Activated T-helper 2 cell treated with anti-CD3 and anti-CD28 coated beads, Interferon-gamma antibody, Interleukin-2, Interleukin-4, amounts not matched to agents 10 μg/mL and 5 μg/mL and 100 μg/mL, durations not matched to agents 14 hours and 24 hours and 36 hours (primary cell): ENCODE data around the gene ARSG. TPM values are rescaled to one million over a fixed set of nuclear protein-coding genes. Genes with fewer than 3 reads are reported as not detected.

Source experiments
- DNase-seq: peaks from one replicate; pipeline ENCODE4 v3.0.0; 2021; ENCODE audit warnings: low spot score
- H3K27ac Mint-ChIP-seq: one replicate; pipeline ENCODE4 v1.8.0; 2021; ENCODE audit warnings: mixed read lengths
- H3K27me3 Mint-ChIP-seq: one replicate; pipeline ENCODE4 v1.8.0; 2021; ENCODE audit warnings: low read depth, mixed read lengths
- H3K36me3 Mint-ChIP-seq: one replicate; pipeline ENCODE4 v1.8.0; 2021; ENCODE audit warnings: low read depth, mixed read lengths
- H3K4me1 Mint-ChIP-seq: one replicate; pipeline ENCODE4 v1.8.0; 2021; ENCODE audit warnings: low read depth, mixed read lengths
- H3K4me3 Mint-ChIP-seq: one replicate; pipeline ENCODE4 v1.8.0; 2021; ENCODE audit warnings: low read depth, mild to moderate bottlenecking, moderate library complexity, mixed read lengths
- H3K9me3 Mint-ChIP-seq: one replicate; pipeline ENCODE4 v1.8.0; 2021; ENCODE audit warnings: mixed read lengths
- intact Hi-C: fragments of 100-400 bp; cut with micrococcal nuclease; formaldehyde crosslinking; loops from one replicate; pipeline ENCODE4 v1.15.1; 2023
- total RNA-seq: library from RNA; stranded (reverse); gene quantifications from 2 replicates; pipeline ENCODE4 v1.2.3, GENCODE V29; 2022

ARSG gene
- total RNA-seq, 1 donor from 2014 or later, result 7.3 TPM

GRCh38 chr17:68455901-68456338, 164.6 kb downstream of the ARSG start:
- intact Hi-C loops, result no loop called here
- Mint-ChIP-seq H3K4me3 (peak overlapping the region; percentile 88), H3K27me3 (no peaks in the 10 kb centered on the region), H3K9me3 (no peaks in the 10 kb centered on the region), H3K36me3 (peaks cover 15% of the 10 kb centered on the region), H3K27ac (no peak overlapping the region), H3K4me1 (peaks cover 53% of the 10 kb centered on the region)
- no peak for DNase-seq

- H3K9me3 Mint-ChIP-seq, result no peaks in the 10 kb centered on the region
- H3K27me3 Mint-ChIP-seq, result no peaks in the 10 kb centered on the region
- H3K4me3 Mint-ChIP-seq, result peak overlapping the region; percentile 88
- no peak for DNase-seq
- intact Hi-C loops, result loop anchor here (1.0 kb wide), 2 partner anchors 18 to 209 kb away; no protein-coding TSS in a partner anchor
- peaks cover 14% of the 10 kb centered on the region for H3K36me3 Mint-ChIP-seq
- H3K4me1 Mint-ChIP-seq, result peaks cover 59% of the 10 kb centered on the region
- H3K27ac Mint-ChIP-seq, result peak overlapping the region; percentile 75
Observed at GRCh38 chr17:68456339-68457167, 165.3 kb downstream of the ARSG start.

DNA sequence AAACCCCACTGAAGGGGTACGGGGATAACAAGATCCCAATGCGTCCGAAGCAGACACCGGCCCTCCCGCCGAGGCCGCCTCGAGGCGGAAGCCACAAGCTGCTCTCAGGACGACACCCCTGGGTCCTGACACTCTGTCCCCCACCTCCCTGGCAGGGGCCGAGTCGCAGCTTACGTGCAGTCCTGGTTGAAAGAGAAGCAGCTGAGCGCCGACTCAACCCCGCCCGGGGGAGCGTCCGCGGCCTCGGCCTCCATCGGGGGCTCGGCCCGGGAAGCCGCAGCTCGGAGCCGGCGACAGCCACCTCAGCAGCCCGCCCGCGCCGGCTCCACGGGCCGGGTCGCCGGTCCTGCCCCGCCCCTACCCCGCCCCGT, 165.9 kb downstream of the ARSG start, which contains the start of gene WIPI1:
WIPI1 (minus strand) TSS at position 329 of the 371 bp plus-strand sequence; CDS start at position 254, 75 bp downstream.
- intact Hi-C loops, result loop anchor here (1.0 kb wide), 2 partner anchors 19 to 210 kb away; no protein-coding TSS in a partner anchor
- Mint-ChIP-seq H3K4me1 (peaks cover 65% of the 10 kb centered on the region), H3K27ac (peak within 1 kb of the TSS; percentile 75), H3K4me3 (peak within 1 kb of the TSS; percentile 88), H3K27me3 (no peaks in the 10 kb centered on the region), H3K36me3 (peaks cover 11% of the 10 kb centered on the region), H3K9me3 (no peaks in the 10 kb centered on the region)
- peak; percentile 45 for DNase-seq

GRCh38 chr17:68457539-68458259, 166.4 kb downstream of the ARSG start:
- intact Hi-C loops, result loop anchor here (1.0 kb wide), 2 partner anchors 19 to 210 kb away; no protein-coding TSS in a partner anchor

GRCh38 chr17:68458260-68459036, 167.2 kb downstream of the ARSG start:
- DNase-seq, result no peak
- H3K27me3 Mint-ChIP-seq, result no peaks in the 10 kb centered on the region
- peak overlapping the region; percentile 78 for H3K4me3 Mint-ChIP-seq
- peaks cover 71% of the 10 kb centered on the region for H3K4me1 Mint-ChIP-seq
- peak overlapping the region; percentile 63 for H3K27ac Mint-ChIP-seq
- intact Hi-C loops, result no loop called here
- no peaks in the 10 kb centered on the region for H3K9me3 Mint-ChIP-seq
- H3K36me3 Mint-ChIP-seq, result peaks cover 7% of the 10 kb centered on the region

More at GRCh38 chr17:68457539-68458259, 166.4 kb downstream of the ARSG start:
- Mint-ChIP-seq H3K27me3 (no peaks in the 10 kb centered on the region), H3K27ac (peak overlapping the region; percentile 63), H3K9me3 (no peaks in the 10 kb centered on the region), H3K36me3 (peaks cover 11% of the 10 kb centered on the region), H3K4me1 (peaks cover 70% of the 10 kb centered on the region), H3K4me3 (peak overlapping the region; percentile 78)
- DNase-seq, result peak; percentile 98

- intact Hi-C loops, result no loop called here
- peak overlapping the region; percentile 88 for H3K27ac Mint-ChIP-seq
- peak overlapping the region; percentile 20 for H3K4me3 Mint-ChIP-seq
- H3K4me1 Mint-ChIP-seq, result peaks cover 68% of the 10 kb centered on the region
- no peaks in the 10 kb centered on the region for H3K27me3 Mint-ChIP-seq
- peaks cover 1% of the 10 kb centered on the region for H3K36me3 Mint-ChIP-seq
- H3K9me3 Mint-ChIP-seq, result no peaks in the 10 kb centered on the region
- no peak for DNase-seq
Observed at GRCh38 chr17:68459037-68459639, 167.8 kb downstream of the ARSG start.

GRCh38 chr17:68460146-68460545, 168.9 kb downstream of the ARSG start:
- no peak for DNase-seq
- H3K36me3 Mint-ChIP-seq, result no peaks in the 10 kb centered on the region
- peaks cover 60% of the 10 kb centered on the region for H3K4me1 Mint-ChIP-seq
- H3K9me3 Mint-ChIP-seq, result no peaks in the 10 kb centered on the region
- intact Hi-C loops, result loop anchor here (1.0 to 10.0 kb wide), 7 partner anchors 52 to 635 kb away; partner anchors contain the start of genes ARSG, BPTF, PRKAR1A and SLC16A6
- no peaks in the 10 kb centered on the region for H3K27me3 Mint-ChIP-seq
- peak overlapping the region; percentile 18 for H3K4me3 Mint-ChIP-seq
- H3K27ac Mint-ChIP-seq, result peak overlapping the region; percentile 87

GRCh38 chr17:68460715-68461114, 169.4 kb downstream of the ARSG start:
- peak; percentile 29 for DNase-seq
- Mint-ChIP-seq H3K4me1 (peaks cover 60% of the 10 kb centered on the region), H3K27me3 (no peaks in the 10 kb centered on the region), H3K36me3 (no peaks in the 10 kb centered on the region), H3K4me3 (peak overlapping the region; percentile 22), H3K9me3 (no peaks in the 10 kb centered on the region), H3K27ac (peak overlapping the region; percentile 87)
- intact Hi-C loops, result loop anchor here (1.0 to 10.0 kb wide), 7 partner anchors 52 to 636 kb away; partner anchors contain the start of genes ARSG, BPTF, PRKAR1A and SLC16A6

- Mint-ChIP-seq H3K27me3 (no peaks in the 10 kb centered on the region), H3K36me3 (no peaks in the 10 kb centered on the region), H3K27ac (peak overlapping the region; percentile 87), H3K4me1 (peaks cover 60% of the 10 kb centered on the region), H3K4me3 (peak overlapping the region; percentile 22), H3K9me3 (no peaks in the 10 kb centered on the region)
- no peak for DNase-seq
- intact Hi-C loops, result loop anchor here (2.0 to 10.0 kb wide), 6 partner anchors 64 to 636 kb away; partner anchors contain the start of genes ARSG, BPTF and SLC16A6
Observed at GRCh38 chr17:68461122-68461539, 169.8 kb downstream of the ARSG start.

- no peaks in the 10 kb centered on the region for H3K27me3 Mint-ChIP-seq
- intact Hi-C loops, result loop anchor here (2.0 to 10.0 kb wide), 6 partner anchors 64 to 637 kb away; partner anchors contain the start of genes ARSG, BPTF and SLC16A6
- DNase-seq, result peak; percentile 42
Observed at GRCh38 chr17:68461589-68461988, 170.3 kb downstream of the ARSG start.

DNA sequence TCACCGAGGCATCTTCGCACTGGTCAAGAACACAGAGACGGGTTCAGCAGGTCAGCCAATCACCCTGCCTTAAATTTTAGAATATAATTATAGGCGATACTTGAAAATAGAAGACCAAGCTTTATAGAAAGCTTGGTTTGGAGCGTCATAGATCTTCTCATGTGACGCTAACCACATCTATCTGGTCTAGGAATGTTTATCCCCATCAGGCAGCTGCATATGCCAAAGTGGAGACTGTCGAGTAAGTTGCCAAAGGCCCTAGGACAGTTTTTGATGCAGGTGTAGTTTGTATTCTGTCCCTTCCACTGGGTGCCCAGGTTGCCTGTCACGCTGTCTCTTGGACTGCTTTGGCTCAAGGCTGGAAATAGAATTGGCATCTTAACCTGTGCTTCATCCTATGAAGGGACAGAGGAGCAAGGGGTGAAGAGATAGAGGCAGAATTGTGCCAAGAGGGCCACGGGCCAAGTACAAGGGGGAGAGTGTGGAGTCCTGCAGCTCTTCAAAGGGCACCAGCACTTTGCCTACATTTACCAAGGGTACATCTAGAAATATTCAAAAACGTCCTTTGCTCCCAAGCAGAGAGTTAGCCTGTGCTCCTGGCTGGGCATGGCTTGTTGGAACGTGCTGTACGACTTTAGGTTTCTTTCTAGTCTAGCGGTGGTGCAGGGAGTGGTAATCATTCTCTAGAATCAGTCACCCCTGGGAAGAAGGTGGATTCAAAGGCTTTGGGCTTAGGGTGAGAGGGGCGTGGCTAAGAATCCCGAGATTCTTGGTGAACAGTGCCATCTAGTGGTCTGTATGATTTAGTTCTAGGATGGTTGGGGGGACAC, 171.3 kb downstream of the ARSG start:
- Mint-ChIP-seq H3K9me3 (no peaks in the 10 kb centered on the region), H3K27ac (peak overlapping the region; percentile 64), H3K27me3 (peaks cover 3% of the 10 kb centered on the region), H3K4me3 (peak overlapping the region; percentile 11), H3K36me3 (no peaks in the 10 kb centered on the region), H3K4me1 (peaks cover 54% of the 10 kb centered on the region)
- peak; percentile 66 for DNase-seq
- intact Hi-C loops, result loop anchor here (1.0 to 10.0 kb wide), 8 partner anchors 26 to 638 kb away; partner anchors contain the start of genes ARSG, BPTF and SLC16A6

More at GRCh38 chr17:68461589-68461988, 170.3 kb downstream of the ARSG start:
- H3K9me3 Mint-ChIP-seq, result no peaks in the 10 kb centered on the region
- H3K36me3 Mint-ChIP-seq, result no peaks in the 10 kb centered on the region
- H3K27ac Mint-ChIP-seq, result peak overlapping the region; percentile 87
- peak overlapping the region; percentile 24 for H3K4me3 Mint-ChIP-seq
- H3K4me1 Mint-ChIP-seq, result peaks cover 57% of the 10 kb centered on the region
